ENCODE results near the gene PSMD1. TPM values are rescaled to one million over a fixed set of nuclear protein-coding genes. Genes with fewer than 3 reads are reported as not detected.

The PSMD1 gene
- total and polyA plus RNA-seq, 7 donors = 41.2 to 90.3 (median 50.7) TPM

DNA sequence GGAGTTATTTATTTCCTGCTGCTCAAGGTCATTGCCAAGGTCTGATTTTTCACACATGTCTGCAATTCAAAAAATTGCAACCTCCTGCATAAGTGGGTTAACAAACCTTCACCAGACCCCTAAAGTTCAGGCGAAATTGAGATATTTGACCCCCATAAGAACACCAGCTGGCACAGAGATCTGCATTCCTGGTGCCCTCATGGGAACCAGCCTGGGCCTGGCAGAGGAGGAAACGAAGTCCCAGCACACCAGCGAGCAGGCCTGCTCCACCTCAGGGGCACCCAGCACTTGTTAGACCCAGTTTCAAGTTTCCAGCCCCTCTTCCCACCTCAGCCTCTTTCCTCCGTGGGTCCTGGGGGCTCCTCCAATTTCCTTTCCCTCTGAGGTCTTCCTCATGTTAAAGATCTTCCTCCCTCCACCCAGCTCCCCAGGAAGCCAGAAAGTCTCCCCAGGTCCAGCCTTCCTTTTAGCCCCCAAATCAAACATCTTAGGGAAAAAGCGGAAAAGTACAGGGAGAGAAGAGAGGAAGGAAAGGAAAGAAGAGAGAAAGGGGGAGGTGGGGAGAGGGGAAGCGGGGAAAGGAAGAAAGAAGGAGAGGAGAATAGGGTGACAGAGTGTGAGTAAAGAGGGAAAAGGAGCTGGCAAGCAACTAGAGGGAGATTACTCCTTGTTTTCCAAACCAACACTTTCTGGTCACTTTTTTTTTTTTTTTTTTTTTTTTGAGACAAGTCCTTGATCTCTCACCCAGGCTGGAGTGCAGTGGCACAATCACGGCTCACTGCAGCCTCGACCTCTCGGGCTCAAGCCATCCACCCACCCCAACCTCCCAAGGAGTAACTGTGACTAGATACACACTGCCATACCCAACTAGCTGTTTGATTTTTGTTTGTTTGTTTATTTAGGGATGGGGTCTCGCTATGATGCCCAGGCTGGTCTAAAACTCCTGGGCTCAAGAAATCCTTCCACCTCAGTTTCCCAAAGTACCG, 23.2 kb upstream of the PSMD1 start:
- 37 to 68% methylated on average over 11 of the region's 11 CpGs for WGBS, 2 donors
- no peak for DNase-seq
- Histone ChIP-seq H3K27me3 (peaks cover 20 to 41% (median 26%) of the 10 kb centered on the region in 3 donors), H3K27ac (no peak overlapping the region), H3K4me3 (no peak overlapping the region), H3K4me1 (peaks cover 0 to 11% (median 8%) of the 10 kb centered on the region in 4 donors), H3K9me3 (no peaks in the 10 kb centered on the region), H3K36me3 (no peaks in the 10 kb centered on the region)
- intact Hi-C loops (cut with DNase I) = no loop called here
- TF ChIP-seq, protein P1, sequence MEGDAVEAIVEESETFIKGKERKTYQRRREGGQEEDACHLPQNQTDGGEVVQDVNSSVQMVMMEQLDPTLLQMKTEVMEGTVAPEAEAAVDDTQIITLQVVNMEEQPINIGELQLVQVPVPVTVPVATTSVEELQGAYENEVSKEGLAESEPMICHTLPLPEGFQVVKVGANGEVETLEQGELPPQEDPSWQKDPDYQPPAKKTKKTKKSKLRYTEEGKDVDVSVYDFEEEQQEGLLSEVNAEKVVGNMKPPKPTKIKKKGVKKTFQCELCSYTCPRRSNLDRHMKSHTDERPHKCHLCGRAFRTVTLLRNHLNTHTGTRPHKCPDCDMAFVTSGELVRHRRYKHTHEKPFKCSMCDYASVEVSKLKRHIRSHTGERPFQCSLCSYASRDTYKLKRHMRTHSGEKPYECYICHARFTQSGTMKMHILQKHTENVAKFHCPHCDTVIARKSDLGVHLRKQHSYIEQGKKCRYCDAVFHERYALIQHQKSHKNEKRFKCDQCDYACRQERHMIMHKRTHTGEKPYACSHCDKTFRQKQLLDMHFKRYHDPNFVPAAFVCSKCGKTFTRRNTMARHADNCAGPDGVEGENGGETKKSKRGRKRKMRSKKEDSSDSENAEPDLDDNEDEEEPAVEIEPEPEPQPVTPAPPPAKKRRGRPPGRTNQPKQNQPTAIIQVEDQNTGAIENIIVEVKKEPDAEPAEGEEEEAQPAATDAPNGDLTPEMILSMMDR (IDR thresholded peaks at IDR 0.05) = no peak
- TF ChIP-seq POLR2AphosphoS5 (IDR thresholded peaks at IDR 0.05) (no peak), POLR2A (IDR thresholded peaks at IDR 0.05) (no peak), EP300 (IDR thresholded peaks at IDR 0.05) (no peak)

DNA sequence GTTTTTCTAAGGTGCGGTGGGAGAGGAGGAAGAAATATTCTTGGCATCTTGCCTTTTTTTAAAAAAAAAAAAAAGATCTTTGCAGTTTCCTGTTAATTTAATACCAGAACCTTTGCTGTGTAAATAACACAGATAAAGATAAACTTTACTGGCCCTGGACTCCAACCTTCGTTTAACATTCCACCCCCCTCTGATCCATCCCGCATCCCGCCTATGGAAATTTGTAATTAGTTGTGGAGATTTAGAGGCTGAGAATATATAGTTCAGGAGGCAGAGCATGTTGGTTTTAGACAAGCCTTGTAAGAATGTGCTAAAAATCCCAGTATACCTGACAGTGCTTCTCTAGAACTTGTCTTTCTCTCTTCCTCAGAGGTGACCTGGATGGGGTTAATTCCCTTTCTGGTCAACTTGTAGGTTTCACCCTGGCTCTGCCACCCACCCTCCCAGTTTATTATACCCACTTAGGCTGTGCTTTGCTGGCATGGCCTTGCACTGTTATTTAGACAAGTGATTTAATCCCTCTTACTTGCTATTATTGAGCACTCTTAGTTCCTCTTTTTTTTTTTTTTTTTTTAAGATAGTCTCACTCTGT, 22.3 kb upstream of the PSMD1 start:
- DNase-seq = no peak
- Histone ChIP-seq H3K4me3 (no peak overlapping the region), H3K4me1 (peaks cover 0 to 13% (median 8%) of the 10 kb centered on the region in 4 donors), H3K36me3 (no peaks in the 10 kb centered on the region), H3K27me3 (peaks cover 24 to 51% (median 32%) of the 10 kb centered on the region in 3 donors), H3K27ac (no peak overlapping the region), H3K9me3 (no peaks in the 10 kb centered on the region)
- no peak for TF ChIP-seq POLR2A (IDR thresholded peaks at IDR 0.05)
- TF ChIP-seq, protein P1 (IDR thresholded peaks at IDR 0.05) = no peak
- no peak for TF ChIP-seq POLR2AphosphoS5 (IDR thresholded peaks at IDR 0.05)
- no peak for TF ChIP-seq EP300 (IDR thresholded peaks at IDR 0.05)
- intact Hi-C loops (cut with DNase I) = no loop called here
- whole genome bisulfite sequencing, 2 donors = 4 to 24% methylated on average over 4 of the region's 4 CpGs

DNA sequence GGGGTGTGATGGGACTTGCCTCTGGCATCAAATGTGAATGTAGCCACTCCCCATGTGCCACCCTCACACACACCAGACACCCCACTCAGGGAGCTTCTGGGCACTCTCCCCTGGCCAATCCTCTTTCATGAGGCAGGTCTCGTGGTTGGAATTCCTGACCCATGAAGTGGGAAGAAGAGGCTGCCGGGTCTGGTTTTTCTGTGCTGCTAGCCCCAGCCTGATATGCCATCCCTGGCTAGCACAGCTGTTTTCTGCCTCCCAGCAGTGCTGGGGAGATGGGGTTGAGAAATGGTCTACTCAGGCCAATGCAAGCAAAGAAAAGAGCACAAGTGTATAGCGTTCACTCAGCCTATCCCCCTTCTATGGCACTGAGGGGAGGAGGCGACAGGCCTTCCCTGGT, 20.5 kb upstream of the PSMD1 start:
- WGBS, 2 donors = 85% methylated on average over 4 of the region's 4 CpGs
- TF ChIP-seq POLR2AphosphoS5 (IDR thresholded peaks at IDR 0.05) (no peak), POLR2A (IDR thresholded peaks at IDR 0.05) (no peak), EP300 (IDR thresholded peaks at IDR 0.05) (no peak)
- TF ChIP-seq, protein P1 (IDR thresholded peaks at IDR 0.05) = no peak

DNA sequence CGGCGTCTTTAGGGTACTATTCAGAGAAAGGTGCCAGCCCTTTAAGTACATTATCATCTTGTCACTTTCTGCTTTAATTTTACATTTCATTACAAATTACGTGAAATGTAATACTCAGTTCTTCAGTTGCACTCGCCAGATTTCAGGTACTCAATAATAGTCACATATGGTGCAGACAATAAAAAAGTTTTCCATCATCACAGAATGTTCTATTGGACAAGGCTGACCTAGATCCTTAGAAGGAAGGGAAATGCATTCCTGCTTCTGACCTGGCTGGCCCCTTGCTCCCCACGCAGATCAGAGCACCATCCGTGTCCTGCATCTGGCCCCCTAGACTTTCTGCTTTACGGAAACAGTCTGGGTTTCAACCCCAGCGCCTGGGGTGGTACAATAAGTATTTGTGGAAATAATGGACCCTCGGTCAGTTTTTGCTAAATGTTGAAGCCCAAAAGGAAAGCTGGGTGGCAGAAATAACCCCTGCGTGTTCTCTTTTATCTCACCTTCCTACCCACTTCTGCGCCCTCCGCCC, 20.0 kb upstream of the PSMD1 start:
- DNase-seq = no peak
- H3K4me3 ChIP-seq = no peak overlapping the region
- H3K4me1 ChIP-seq = peaks cover 0 to 13% (median 8%) of the 10 kb centered on the region in 4 donors
- WGBS, 2 donors = 57 to 69% methylated on average over 12 of the region's 12 CpGs
- H3K9me3 ChIP-seq = no peaks in the 10 kb centered on the region
- TF ChIP-seq POLR2AphosphoS5 (IDR thresholded peaks at IDR 0.05) (no peak), POLR2A (IDR thresholded peaks at IDR 0.05) (no peak), EP300 (IDR thresholded peaks at IDR 0.05) (no peak)
- TF ChIP-seq, protein P1 (IDR thresholded peaks at IDR 0.05) = no peak
- H3K27me3 ChIP-seq = peaks cover 24 to 73% (median 32%) of the 10 kb centered on the region in 3 donors
- no peaks in the 10 kb centered on the region for H3K36me3 ChIP-seq
- H3K27ac ChIP-seq = no peak overlapping the region
- intact Hi-C loops (cut with DNase I) = no loop called here

More for the DNA sequence above, 20.5 kb upstream of the PSMD1 start:
- Histone ChIP-seq H3K4me1 (peaks cover 0 to 13% (median 8%) of the 10 kb centered on the region in 4 donors), H3K27me3 (peaks cover 24 to 68% (median 32%) of the 10 kb centered on the region in 3 donors), H3K36me3 (no peaks in the 10 kb centered on the region), H3K9me3 (no peaks in the 10 kb centered on the region), H3K4me3 (no peak overlapping the region), H3K27ac (no peak overlapping the region)
- DNase-seq = no peak
- intact Hi-C loops (cut with DNase I) = no loop called here
